ENCODE data around the gene FRS3. TPM values are rescaled to one million over a fixed set of nuclear protein-coding genes. Genes with fewer than 3 reads are reported as not detected.

The FRS3 gene
- total RNA-seq, 1 experiment from 2014 or later = 3.0 TPM

- BruUV-seq (replicated peaks) = no TSS peak
- Histone ChIP-seq H3K27me3 (ENCODE audit: control insufficient read depth, insufficient read depth, low read length) (no peaks in the 10 kb centered on the region), H3K27ac (ENCODE audit: low read length) (no peak overlapping the region), H3K4me3 (ENCODE audit: low read depth in 2 of 2, low read length in 2 of 2) (no peak overlapping the region), H3K4me1 (ENCODE audit: control insufficient read depth, insufficient read depth, low read length) (0 out of 2 replicates have a peak, but pooled peaks cover 4% of the 10 kb centered on the region), H3K36me3 (ENCODE audit: control insufficient read depth, insufficient read depth, low read length) (no peaks in the 10 kb centered on the region), H3K9me3 (ENCODE audit: control insufficient read depth, insufficient read depth, low read depth, low read length) (no peaks in the 10 kb centered on the region)
- POLR2A ChIA-PET = interaction anchor here (0.5 to 0.7 kb wide), 3 partner anchors 13 to 232 kb away, joined by 4 to 5 read pairs (median 4); no protein-coding TSS in a partner anchor
- DNase-seq (ENCODE audit: low read depth, low spot score) (no peak), ATAC-seq (no peak)
- intact Hi-C loops (cut with micrococcal nuclease; ENCODE audit: unreplicated experiment) (no loop called here), in situ Hi-C loops (cut with HindIII; ENCODE audit: low pct_unique_long_range_greater_than_20kb, low sequenced_read_pairs) (no loop called here)
- CTCF ChIA-PET = interaction anchor here (0.6 to 1.0 kb wide), 2 partner anchors 40 to 64 kb away, joined by 4 to 5 read pairs; partner anchors contain the start of gene TOMM6
- no peak for TF ChIP-seq TCF7L2 (IDR thresholded peaks at IDR 0.05; ENCODE audit: low read depth, low read length)
- TF ChIP-seq, protein P1, sequence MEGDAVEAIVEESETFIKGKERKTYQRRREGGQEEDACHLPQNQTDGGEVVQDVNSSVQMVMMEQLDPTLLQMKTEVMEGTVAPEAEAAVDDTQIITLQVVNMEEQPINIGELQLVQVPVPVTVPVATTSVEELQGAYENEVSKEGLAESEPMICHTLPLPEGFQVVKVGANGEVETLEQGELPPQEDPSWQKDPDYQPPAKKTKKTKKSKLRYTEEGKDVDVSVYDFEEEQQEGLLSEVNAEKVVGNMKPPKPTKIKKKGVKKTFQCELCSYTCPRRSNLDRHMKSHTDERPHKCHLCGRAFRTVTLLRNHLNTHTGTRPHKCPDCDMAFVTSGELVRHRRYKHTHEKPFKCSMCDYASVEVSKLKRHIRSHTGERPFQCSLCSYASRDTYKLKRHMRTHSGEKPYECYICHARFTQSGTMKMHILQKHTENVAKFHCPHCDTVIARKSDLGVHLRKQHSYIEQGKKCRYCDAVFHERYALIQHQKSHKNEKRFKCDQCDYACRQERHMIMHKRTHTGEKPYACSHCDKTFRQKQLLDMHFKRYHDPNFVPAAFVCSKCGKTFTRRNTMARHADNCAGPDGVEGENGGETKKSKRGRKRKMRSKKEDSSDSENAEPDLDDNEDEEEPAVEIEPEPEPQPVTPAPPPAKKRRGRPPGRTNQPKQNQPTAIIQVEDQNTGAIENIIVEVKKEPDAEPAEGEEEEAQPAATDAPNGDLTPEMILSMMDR (IDR thresholded peaks at IDR 0.05) = no peak
- no peak for TF ChIP-seq POLR2AphosphoS5 (IDR thresholded peaks at IDR 0.05; ENCODE audit: low read depth, low read length)
- TF ChIP-seq SIN3A (IDR thresholded peaks at IDR 0.05; ENCODE audit: borderline replicate concordance, insufficient read depth, low read depth, low read length) = no peak
- TF ChIP-seq REST (IDR thresholded peaks at IDR 0.05; ENCODE audit: insufficient read depth in 1 of 2, low read depth in 2 of 2, low read length in 1 of 2) = no peak
These were observed 31.6 kb downstream of the FRS3 start for GRCh38 chr6:41748102-41748477.

GRCh38 chr6:41747256-41748101 is 32.2 kb downstream of the FRS3 start, which contains the start of gene PGC:
TSS of gene PGC (minus strand) at chr6:41747397. CDS start at chr6:41747334, 63 bp downstream.
- 0 out of 2 replicates have a peak, but pooled peaks cover 4% of the 10 kb centered on the region for H3K4me1 ChIP-seq (ENCODE audit: control insufficient read depth, insufficient read depth, low read length)
- no peaks in the 10 kb centered on the region for H3K9me3 ChIP-seq (ENCODE audit: control insufficient read depth, insufficient read depth, low read depth, low read length)
- intact Hi-C loops (cut with micrococcal nuclease; ENCODE audit: unreplicated experiment) = no loop called here
- in situ Hi-C loops (cut with HindIII; ENCODE audit: low pct_unique_long_range_greater_than_20kb, low sequenced_read_pairs) = no loop called here
- no peak within 1 kb of the TSS for H3K4me3 ChIP-seq (ENCODE audit: low read depth in 2 of 2, low read length in 2 of 2)
- H3K36me3 ChIP-seq (ENCODE audit: control insufficient read depth, insufficient read depth, low read length) = no peaks in the 10 kb centered on the region
- no peak within 1 kb of the TSS for H3K27ac ChIP-seq (ENCODE audit: low read length)
- no TSS peak for BruUV-seq (replicated peaks)
- POLR2A ChIA-PET = interaction anchor here (0.5 kb wide), 1 partner anchor 231 kb away, joined by 5 read pairs; no protein-coding TSS in a partner anchor
- no peaks in the 10 kb centered on the region for H3K27me3 ChIP-seq (ENCODE audit: control insufficient read depth, insufficient read depth, low read length)
- DNase-seq (ENCODE audit: low read depth, low spot score) (no peak), ATAC-seq (no peak)
- TF ChIP-seq POLR2AphosphoS5 (IDR thresholded peaks at IDR 0.05; ENCODE audit: low read depth, low read length) (no peak), SIN3A (IDR thresholded peaks at IDR 0.05; ENCODE audit: borderline replicate concordance, insufficient read depth, low read depth, low read length) (no peak), REST (IDR thresholded peaks at IDR 0.05; ENCODE audit: insufficient read depth in 1 of 2, low read depth in 2 of 2, low read length in 1 of 2) (no peak), TCF7L2 (IDR thresholded peaks at IDR 0.05; ENCODE audit: low read depth, low read length) (no peak)
- TF ChIP-seq, protein P1 (IDR thresholded peaks at IDR 0.05) = no peak
- CTCF ChIA-PET = no interaction called here
